ENCODE results near the gene ATP2B2. TPM values are rescaled to one million over a fixed set of nuclear protein-coding genes. Genes with fewer than 3 reads are reported as not detected.

ATP2B2 gene
- total and polyA plus RNA-seq, 10 of the 15 experiments (the other 5 are each of a cell fraction or from before 2014, with no cell fraction given), result 0.04 TPM; not detected in 9

GRCh38 chr3:10502185-10502880 is 3.1 kb downstream of the ATP2B2 start (continued):
- TF ChIP-seq CUX1 (IDR thresholded peaks at IDR 0.05; ENCODE audit: insufficient replicate concordance, low read depth, low read length) (no peak), IRF3 (IDR thresholded peaks at IDR 0.05) (no peak), ZNF384 (IDR thresholded peaks at IDR 0.05; ENCODE audit: borderline replicate concordance, low read depth, low read length) (no peak), CEBPB (IDR thresholded peaks at IDR 0.05; ENCODE audit: borderline replicate concordance in 1 of 2, low read depth in 2 of 2, low read length in 2 of 2) (no peak)

GRCh38 chr3:10501664-10502052 is 3.7 kb downstream of the ATP2B2 start:
- ATAC-seq (no peak), DNase-seq (ENCODE audit: low read depth, low spot score) (no peak), FAIRE-seq (no peak)
- no peak overlapping the region for H2AFZ ChIP-seq (ENCODE audit: control insufficient read depth, low read depth, low read length)
- H3K4me1 ChIP-seq (ENCODE audit: control insufficient read depth, insufficient read depth, low read length), result no peaks in the 10 kb centered on the region
- no peaks in the 10 kb centered on the region for H3K36me3 ChIP-seq (ENCODE audit: control insufficient read depth in 2 of 2, insufficient read depth in 2 of 2, low read length in 1 of 2)
- H3K9ac ChIP-seq (ENCODE audit: control insufficient read depth, insufficient read depth, low read length), result no peak overlapping the region
- H3K4me2 ChIP-seq (ENCODE audit: control insufficient read depth, insufficient read depth), result no peak overlapping the region
- 35% methylated on average over 3 of the region's 3 CpGs for whole genome bisulfite sequencing (ENCODE audit: insufficient coverage, insufficient replicate concordance, low lambda C conversion rate, missing lambda C conversion rate)
- ChIA-PET SMC1A (ENCODE audit: uncharacterized antibody, unreplicated experiment) (interaction anchor here (0.6 kb wide), 1 partner anchor 32 kb away, joined by 3 read pairs; no protein-coding TSS in a partner anchor), RAD21 (ENCODE audit: unreplicated experiment) (no interaction called here), CTCF (no interaction called here), POLR2A (no interaction called here)
- peaks cover 0 to 3% of the 10 kb centered on the region in 2 experiments; a peak in 3 of 4 replicates for H3K27me3 ChIP-seq (replicated peaks in 1 of 2; ENCODE audit: control insufficient read depth in 2 of 2, insufficient read depth in 2 of 2, low read length in 1 of 2)
- H3K79me2 ChIP-seq (ENCODE audit: control insufficient read depth, insufficient read depth, low read length), result no peaks in the 10 kb centered on the region
- no peak overlapping the region for H3K4me3 ChIP-seq
- H3K27ac ChIP-seq (ENCODE audit: control insufficient read depth, insufficient read depth), result no peak overlapping the region
- no peaks in the 10 kb centered on the region for H4K20me1 ChIP-seq (ENCODE audit: control insufficient read depth, insufficient read depth)
- no TSS peak for BruUV-seq (replicated peaks)
- intact Hi-C loops (cut with micrococcal nuclease; ENCODE audit: unreplicated experiment) (no loop called here), in situ Hi-C loops (cut with MboI) (no loop called here)
- H3K9me3 ChIP-seq (replicated peaks; ENCODE audit: control insufficient read depth, insufficient read depth, low read length), result no peaks in the 10 kb centered on the region
- TF ChIP-seq E4F1 (IDR thresholded peaks at IDR 0.05; ENCODE audit: borderline replicate concordance, partially characterized antibody) (no peak), PBX3 (IDR thresholded peaks at IDR 0.05; ENCODE audit: insufficient replicate concordance, low read depth, low read length) (no peak), YY1 (IDR thresholded peaks at IDR 0.05; ENCODE audit: low read depth, low read length) (no peak)
